ENCODE data around the gene PTPRG. TPM values are rescaled to one million over a fixed set of nuclear protein-coding genes. Genes with fewer than 3 reads are reported as not detected.

The PTPRG gene
- total and polyA plus RNA-seq, 10 of the 15 experiments (the other 5 are each of a cell fraction or from before 2014, with no cell fraction given) = 0.29 to 20.7 (median 1.4) TPM

DNA sequence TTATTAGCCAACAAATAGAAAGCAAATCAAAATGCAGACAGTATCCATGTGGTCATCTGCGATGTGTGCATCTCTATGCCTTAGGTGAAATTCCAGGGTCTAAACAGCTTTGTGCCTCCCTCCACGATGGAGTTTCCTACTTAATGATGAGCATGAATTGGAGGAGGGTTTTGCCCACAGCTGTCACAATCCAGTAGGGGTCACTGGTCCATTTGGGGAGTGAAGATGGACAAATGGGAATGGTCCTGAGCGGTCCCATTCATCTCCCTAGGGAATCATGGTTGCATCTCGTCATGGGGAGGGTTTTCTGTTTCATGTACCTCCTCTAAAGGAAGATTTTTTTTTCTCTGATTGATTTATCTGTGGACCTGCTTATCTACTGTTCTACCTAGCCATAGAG lies 358.0 kb downstream of the PTPRG start:
- SMC1A ChIA-PET (ENCODE audit: uncharacterized antibody, unreplicated experiment) = interaction anchor here (1.9 to 15.4 kb wide), 2 partner anchors 14 to 16 kb away, joined by 12 to 159 read pairs; no protein-coding TSS in a partner anchor
- WGBS (ENCODE audit: insufficient coverage, insufficient replicate concordance, low lambda C conversion rate, missing lambda C conversion rate) = 24% methylated on average over 4 of the region's 4 CpGs
- DNase-seq (ENCODE audit: low read depth, low spot score) (no peak), ATAC-seq (no peak), FAIRE-seq (no peak)
- H3K36me3 ChIP-seq (ENCODE audit: control insufficient read depth in 2 of 2, insufficient read depth in 2 of 2, low read length in 1 of 2) = no peaks in the 10 kb centered on the region
- H3K9me3 ChIP-seq (replicated peaks; ENCODE audit: control insufficient read depth, insufficient read depth, low read length) = no peaks in the 10 kb centered on the region
- RAD21 ChIA-PET (ENCODE audit: unreplicated experiment) = interaction anchor here (1.0 to 1.5 kb wide), 4 partner anchors 11 to 354 kb away, joined by 3 to 5 read pairs (median 3); no protein-coding TSS in a partner anchor
- H3K27ac ChIP-seq (ENCODE audit: control insufficient read depth, insufficient read depth) = no peak overlapping the region
- no peaks in the 10 kb centered on the region for H4K20me1 ChIP-seq (ENCODE audit: control insufficient read depth, insufficient read depth)
- no peaks in the 10 kb centered on the region for H3K79me2 ChIP-seq (ENCODE audit: control insufficient read depth, insufficient read depth, low read length)
- intact Hi-C loops (cut with micrococcal nuclease; ENCODE audit: unreplicated experiment) (loop anchor here (10.0 kb wide), 1 partner anchor 285 kb away; no protein-coding TSS in a partner anchor), in situ Hi-C loops (cut with MboI) (no loop called here)
- no peaks in the 10 kb centered on the region for H3K4me1 ChIP-seq (ENCODE audit: control insufficient read depth, insufficient read depth, low read length)
- POLR2A ChIA-PET = interaction anchor here (0.6 kb wide), 1 partner anchor 18 kb away, joined by 3 read pairs; no protein-coding TSS in a partner anchor
- no peak overlapping the region for H3K9ac ChIP-seq (ENCODE audit: control insufficient read depth, insufficient read depth, low read length)
- H3K27me3 ChIP-seq (replicated peaks in 1 of 2; ENCODE audit: control insufficient read depth in 2 of 2, insufficient read depth in 2 of 2, low read length in 1 of 2) = peaks cover 0 to 2% of the 10 kb centered on the region in 2 experiments; a peak in 1 of 4 replicates
- CTCF ChIA-PET = interaction anchor here (0.9 to 8.0 kb wide), 6 partner anchors 12 to 355 kb away, joined by 3 to 55 read pairs (median 4); no protein-coding TSS in a partner anchor
- H3K4me2 ChIP-seq (ENCODE audit: control insufficient read depth, insufficient read depth) = no peak overlapping the region
- no peak overlapping the region for H3K4me3 ChIP-seq
- TF ChIP-seq CREB1 (IDR thresholded peaks at IDR 0.05; ENCODE audit: low read depth) (no peak), EGR1 (IDR thresholded peaks at IDR 0.05; ENCODE audit: borderline replicate concordance in 1 of 2, low read depth in 2 of 2, low read length in 2 of 2) (no peak), KLF5 (IDR thresholded peaks at IDR 0.05; ENCODE audit: partially characterized antibody) (no peak), HCFC1 (IDR thresholded peaks at IDR 0.05; ENCODE audit: low read length) (no peak), SUPT20H (IDR thresholded peaks at IDR 0.05; ENCODE audit: borderline replicate concordance, control insufficient read depth, low read depth, low read length) (no peak), NR2C1 (IDR thresholded peaks at IDR 0.05) (no peak), NFYA (IDR thresholded peaks at IDR 0.05; ENCODE audit: borderline replicate concordance, low read depth, low read length) (no peak), RB1 (IDR thresholded peaks at IDR 0.05; ENCODE audit: borderline replicate concordance) (no peak)
- TF ChIP-seq, protein P1, sequence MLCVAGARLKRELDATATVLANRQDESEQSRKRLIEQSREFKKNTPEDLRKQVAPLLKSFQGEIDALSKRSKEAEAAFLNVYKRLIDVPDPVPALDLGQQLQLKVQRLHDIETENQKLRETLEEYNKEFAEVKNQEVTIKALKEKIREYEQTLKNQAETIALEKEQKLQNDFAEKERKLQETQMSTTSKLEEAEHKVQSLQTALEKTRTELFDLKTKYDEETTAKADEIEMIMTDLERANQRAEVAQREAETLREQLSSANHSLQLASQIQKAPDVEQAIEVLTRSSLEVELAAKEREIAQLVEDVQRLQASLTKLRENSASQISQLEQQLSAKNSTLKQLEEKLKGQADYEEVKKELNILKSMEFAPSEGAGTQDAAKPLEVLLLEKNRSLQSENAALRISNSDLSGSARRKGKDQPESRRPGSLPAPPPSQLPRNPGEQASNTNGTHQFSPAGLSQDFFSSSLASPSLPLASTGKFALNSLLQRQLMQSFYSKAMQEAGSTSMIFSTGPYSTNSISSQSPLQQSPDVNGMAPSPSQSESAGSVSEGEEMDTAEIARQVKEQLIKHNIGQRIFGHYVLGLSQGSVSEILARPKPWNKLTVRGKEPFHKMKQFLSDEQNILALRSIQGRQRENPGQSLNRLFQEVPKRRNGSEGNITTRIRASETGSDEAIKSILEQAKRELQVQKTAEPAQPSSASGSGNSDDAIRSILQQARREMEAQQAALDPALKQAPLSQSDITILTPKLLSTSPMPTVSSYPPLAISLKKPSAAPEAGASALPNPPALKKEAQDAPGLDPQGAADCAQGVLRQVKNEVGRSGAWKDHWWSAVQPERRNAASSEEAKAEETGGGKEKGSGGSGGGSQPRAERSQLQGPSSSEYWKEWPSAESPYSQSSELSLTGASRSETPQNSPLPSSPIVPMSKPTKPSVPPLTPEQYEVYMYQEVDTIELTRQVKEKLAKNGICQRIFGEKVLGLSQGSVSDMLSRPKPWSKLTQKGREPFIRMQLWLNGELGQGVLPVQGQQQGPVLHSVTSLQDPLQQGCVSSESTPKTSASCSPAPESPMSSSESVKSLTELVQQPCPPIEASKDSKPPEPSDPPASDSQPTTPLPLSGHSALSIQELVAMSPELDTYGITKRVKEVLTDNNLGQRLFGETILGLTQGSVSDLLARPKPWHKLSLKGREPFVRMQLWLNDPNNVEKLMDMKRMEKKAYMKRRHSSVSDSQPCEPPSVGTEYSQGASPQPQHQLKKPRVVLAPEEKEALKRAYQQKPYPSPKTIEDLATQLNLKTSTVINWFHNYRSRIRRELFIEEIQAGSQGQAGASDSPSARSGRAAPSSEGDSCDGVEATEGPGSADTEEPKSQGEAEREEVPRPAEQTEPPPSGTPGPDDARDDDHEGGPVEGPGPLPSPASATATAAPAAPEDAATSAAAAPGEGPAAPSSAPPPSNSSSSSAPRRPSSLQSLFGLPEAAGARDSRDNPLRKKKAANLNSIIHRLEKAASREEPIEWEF (IDR thresholded peaks at IDR 0.05; ENCODE audit: insufficient replicate concordance, low read depth, low read length) = no peak
- TF ChIP-seq, protein P2, sequence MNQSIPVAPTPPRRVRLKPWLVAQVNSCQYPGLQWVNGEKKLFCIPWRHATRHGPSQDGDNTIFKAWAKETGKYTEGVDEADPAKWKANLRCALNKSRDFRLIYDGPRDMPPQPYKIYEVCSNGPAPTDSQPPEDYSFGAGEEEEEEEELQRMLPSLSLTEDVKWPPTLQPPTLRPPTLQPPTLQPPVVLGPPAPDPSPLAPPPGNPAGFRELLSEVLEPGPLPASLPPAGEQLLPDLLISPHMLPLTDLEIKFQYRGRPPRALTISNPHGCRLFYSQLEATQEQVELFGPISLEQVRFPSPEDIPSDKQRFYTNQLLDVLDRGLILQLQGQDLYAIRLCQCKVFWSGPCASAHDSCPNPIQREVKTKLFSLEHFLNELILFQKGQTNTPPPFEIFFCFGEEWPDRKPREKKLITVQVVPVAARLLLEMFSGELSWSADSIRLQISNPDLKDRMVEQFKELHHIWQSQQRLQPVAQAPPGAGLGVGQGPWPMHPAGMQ (IDR thresholded peaks at IDR 0.05; ENCODE audit: borderline replicate concordance) = no peak
- TF ChIP-seq, protein P3, sequence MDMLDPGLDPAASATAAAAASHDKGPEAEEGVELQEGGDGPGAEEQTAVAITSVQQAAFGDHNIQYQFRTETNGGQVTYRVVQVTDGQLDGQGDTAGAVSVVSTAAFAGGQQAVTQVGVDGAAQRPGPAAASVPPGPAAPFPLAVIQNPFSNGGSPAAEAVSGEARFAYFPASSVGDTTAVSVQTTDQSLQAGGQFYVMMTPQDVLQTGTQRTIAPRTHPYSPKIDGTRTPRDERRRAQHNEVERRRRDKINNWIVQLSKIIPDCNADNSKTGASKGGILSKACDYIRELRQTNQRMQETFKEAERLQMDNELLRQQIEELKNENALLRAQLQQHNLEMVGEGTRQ (IDR thresholded peaks at IDR 0.05; ENCODE audit: borderline replicate concordance, low read depth, low read length) = no peak
- H2AFZ ChIP-seq (ENCODE audit: control insufficient read depth, low read depth, low read length) = no peak overlapping the region
- no TSS peak for BruUV-seq (replicated peaks)
